Urinary bladder (tissue), 4 donors: ENCODE measurements around the gene MYT1. TPM values are rescaled to one million over a fixed set of nuclear protein-coding genes. Genes with fewer than 3 reads are reported as not detected.

Experiments
- DNase-seq: peaks from one replicate; pipeline ENCODE4 v3.0.0-alpha.2; 2015; ENCODE audit errors: extremely low spot score
- H3K27ac ChIP-seq: one replicate; pipeline ENCODE4 v1.5.1; 2013; ENCODE audit warnings: low read depth, mild to moderate bottlenecking, moderate library complexity
- H3K36me3 ChIP-seq: one replicate; pipeline ENCODE4 v1.6.1; 2013; ENCODE audit warnings: mild to moderate bottlenecking, moderate library complexity; ENCODE audit not compliant: insufficient read depth
- H3K4me1 ChIP-seq: one replicate; pipeline ENCODE4 v1.6.1; 2013; ENCODE audit warnings: mild to moderate bottlenecking, moderate library complexity; ENCODE audit not compliant: insufficient read depth
- H3K4me3 ChIP-seq: one replicate; pipeline ENCODE4 v1.5.1; 2013; ENCODE audit warnings: low read depth, low read length
- WGBS: extraction: QIAGEN DNeasy Blood & Tissue Kit; methylation state at CpG from one replicate; pipeline ENCODE4 v1.1.7; 2013; 5-methylcytosine and 5-hydroxymethylcytosine counted together
- polyA plus RNA-seq: library from polyadenylated mRNA; stranded (reverse); fragments of 200-250 nt; gene quantifications from one replicate; pipeline ENCODE4 v1.2.3, GENCODE V29; 2013
- total RNA-seq: library from RNA; depleted of rRNA; stranded (reverse); fragments of >200 nt; gene quantifications from one replicate; pipeline ENCODE4 v1.2.3, GENCODE V29; 2014
- donor health status: healthy with polysubstance abuse.
- donor health status: healthy.

MYT1 gene
- total and polyA plus RNA-seq, 2 donors = 0.13 to 0.48 TPM

GRCh38 chr20:64189986-64190385 lies 25.7 kb downstream of the MYT1 start:
- DNase-seq = no peak
- 80% methylated on average over 8 of the region's 8 CpGs for WGBS

GRCh38 chr20:64191002-64191401 lies 26.8 kb downstream of the MYT1 start:
- no peaks in the 10 kb centered on the region for H3K36me3 ChIP-seq
- no peaks in the 10 kb centered on the region for H3K4me1 ChIP-seq
- no peak overlapping the region for H3K4me3 ChIP-seq
- WGBS = 80% methylated on average over 4 of the region's 4 CpGs
- DNase-seq = no peak
- no peak overlapping the region for H3K27ac ChIP-seq

More at GRCh38 chr20:64189986-64190385, 25.7 kb downstream of the MYT1 start:
- no peaks in the 10 kb centered on the region for H3K4me1 ChIP-seq
- no peak overlapping the region for H3K27ac ChIP-seq
- H3K4me3 ChIP-seq = no peak overlapping the region
- no peaks in the 10 kb centered on the region for H3K36me3 ChIP-seq

- H3K4me3 ChIP-seq = no peak overlapping the region
- no peaks in the 10 kb centered on the region for H3K36me3 ChIP-seq
- DNase-seq = no peak
- no peak overlapping the region for H3K27ac ChIP-seq
- WGBS = 28% methylated on average over 9 of the region's 9 CpGs
- H3K4me1 ChIP-seq = no peaks in the 10 kb centered on the region
Measured at GRCh38 chr20:64192406-64192805, 28.2 kb downstream of the MYT1 start.

GRCh38 chr20:64193058-64193457 lies 28.8 kb downstream of the MYT1 start:
- no peak overlapping the region for H3K27ac ChIP-seq
- no peaks in the 10 kb centered on the region for H3K4me1 ChIP-seq
- 64% methylated on average over 3 of the region's 3 CpGs for WGBS
- no peak overlapping the region for H3K4me3 ChIP-seq
- DNase-seq = no peak
- no peaks in the 10 kb centered on the region for H3K36me3 ChIP-seq

- H3K4me3 ChIP-seq = no peak overlapping the region
- no peak for DNase-seq
Measured at GRCh38 chr20:64194269-64194668, 30.0 kb downstream of the MYT1 start.

GRCh38 chr20:64196309-64196708 lies 32.1 kb downstream of the MYT1 start:
- H3K4me3 ChIP-seq = no peak overlapping the region
- WGBS = 78% methylated on average over 15 of the region's 15 CpGs
- DNase-seq = no peak
- H3K4me1 ChIP-seq = no peaks in the 10 kb centered on the region
- H3K36me3 ChIP-seq = no peaks in the 10 kb centered on the region
- H3K27ac ChIP-seq = no peak overlapping the region

More at GRCh38 chr20:64194269-64194668, 30.0 kb downstream of the MYT1 start:
- Histone ChIP-seq H3K27ac (no peak overlapping the region), H3K4me1 (no peaks in the 10 kb centered on the region), H3K36me3 (no peaks in the 10 kb centered on the region)

GRCh38 chr20:64196847-64197306 lies 32.6 kb downstream of the MYT1 start:
- H3K36me3 ChIP-seq = no peaks in the 10 kb centered on the region
- WGBS = 76% methylated on average over 11 of the region's 11 CpGs
- no peak for DNase-seq
- no peak overlapping the region for H3K4me3 ChIP-seq
- H3K4me1 ChIP-seq = no peaks in the 10 kb centered on the region
- H3K27ac ChIP-seq = no peak overlapping the region

- Histone ChIP-seq H3K27ac (no peak overlapping the region), H3K36me3 (no peaks in the 10 kb centered on the region), H3K4me1 (no peaks in the 10 kb centered on the region), H3K4me3 (no peak overlapping the region)
- DNase-seq = no peak
- WGBS = 86% methylated on average over 9 of the region's 9 CpGs
Measured at GRCh38 chr20:64198347-64198746, 34.1 kb downstream of the MYT1 start.

GRCh38 chr20:64199395-64199794 lies 35.1 kb downstream of the MYT1 start:
- no peak for DNase-seq
- 67% methylated on average over 8 of the region's 8 CpGs for WGBS
- H3K27ac ChIP-seq = no peak overlapping the region
- H3K4me3 ChIP-seq = no peak overlapping the region
- H3K36me3 ChIP-seq = no peaks in the 10 kb centered on the region
- H3K4me1 ChIP-seq = no peaks in the 10 kb centered on the region

- WGBS = 82% methylated on average over 16 of the region's 16 CpGs
- Histone ChIP-seq H3K36me3 (no peaks in the 10 kb centered on the region), H3K4me3 (no peak overlapping the region), H3K4me1 (no peaks in the 10 kb centered on the region), H3K27ac (no peak overlapping the region)
- DNase-seq = no peak
Measured at GRCh38 chr20:64200740-64201139, 36.5 kb downstream of the MYT1 start.

GRCh38 chr20:64201653-64202052 lies 37.4 kb downstream of the MYT1 start:
- Histone ChIP-seq H3K27ac (no peak overlapping the region), H3K4me3 (no peak overlapping the region), H3K36me3 (no peaks in the 10 kb centered on the region), H3K4me1 (no peaks in the 10 kb centered on the region)
- WGBS = 89% methylated on average over 35 of the region's 35 CpGs
- DNase-seq = no peak

GRCh38 chr20:64203037-64203777 lies 39.0 kb downstream of the MYT1 start:
- no peak for DNase-seq
- Histone ChIP-seq H3K27ac (no peak overlapping the region), H3K4me1 (no peaks in the 10 kb centered on the region), H3K4me3 (no peak overlapping the region), H3K36me3 (no peaks in the 10 kb centered on the region)
- 54% methylated on average over 17 of the region's 17 CpGs for WGBS

GRCh38 chr20:64205611-64206026 lies 41.4 kb downstream of the MYT1 start:
- Histone ChIP-seq H3K27ac (no peak overlapping the region), H3K4me1 (no peaks in the 10 kb centered on the region), H3K4me3 (no peak overlapping the region), H3K36me3 (no peaks in the 10 kb centered on the region)
- 72% methylated on average over 17 of the region's 17 CpGs for WGBS
- no peak for DNase-seq

GRCh38 chr20:64206614-64207013 lies 42.4 kb downstream of the MYT1 start:
- WGBS = 90% methylated on average over 8 of the region's 8 CpGs
- H3K27ac ChIP-seq = no peak overlapping the region
- H3K4me1 ChIP-seq = no peaks in the 10 kb centered on the region
- no peak overlapping the region for H3K4me3 ChIP-seq
- no peaks in the 10 kb centered on the region for H3K36me3 ChIP-seq
- no peak for DNase-seq
